HepG2 (cell line): ENCODE results near the gene TMEM14A. TPM values are rescaled to one million over a fixed set of nuclear protein-coding genes. Genes with fewer than 3 reads are reported as not detected.

Source experiments
- CAMTA2 ChIP-seq: sonication (generic); formaldehyde crosslinking; IDR thresholded peaks from 2 replicates; pipeline ENCODE4 v1.4.0; 2020; ENCODE audit warnings: mild to moderate bottlenecking, missing genetic modification reagents, borderline replicate concordance
- FLYWCH1 ChIP-seq: sonication (generic); formaldehyde crosslinking; IDR thresholded peaks from 2 replicates; pipeline ENCODE4 v1.8.1; 2023; ENCODE audit warnings: mild to moderate bottlenecking, missing genetic modification reagents
- FOXC1 ChIP-seq: sonication (generic); formaldehyde crosslinking; IDR thresholded peaks from 2 replicates; pipeline ENCODE4 v1.8.0; 2022; ENCODE audit warnings: mild to moderate bottlenecking, missing genetic modification reagents, borderline replicate concordance
- KDM5A ChIP-seq: fragments of 200-600 bp; sonication (generic); IDR thresholded peaks from 2 replicates; pipeline ENCODE4 v1.7.0; 2018; ENCODE audit warnings: antibody characterized with exemption, mild to moderate bottlenecking, low read length, borderline replicate concordance
- KLF15 ChIP-seq: sonication (generic); formaldehyde crosslinking; IDR thresholded peaks from 2 replicates; pipeline ENCODE4 v1.8.1; 2023; ENCODE audit warnings: borderline replicate concordance, mild to moderate bottlenecking, inconsistent platforms, missing genetic modification reagents, mixed read lengths
- MBD4 ChIP-seq: IDR thresholded peaks from 2 replicates; pipeline ENCODE4 v1.6.1; 2012; ENCODE audit warnings: low read length, inconsistent platforms, borderline replicate concordance
- MEIS1 ChIP-seq: sonication (generic); formaldehyde crosslinking; IDR thresholded peaks from 2 replicates; pipeline ENCODE4 v1.9.0; 2021; ENCODE audit warnings: mild to moderate bottlenecking, missing genetic modification reagents, moderate library complexity, borderline replicate concordance
- NFE2L2 ChIP-seq: fragments of 150-350 bp; IDR thresholded peaks from 2 replicates; pipeline ENCODE4 v1.6.1; 2014; ENCODE audit warnings: low read length
- NR1H2 ChIP-seq: sonication (generic); formaldehyde crosslinking; IDR thresholded peaks from 2 replicates; pipeline ENCODE4 v1.8.1; 2022; ENCODE audit warnings: low read depth, missing genetic modification reagents, borderline replicate concordance
- PAWR ChIP-seq: sonication (generic); formaldehyde crosslinking; IDR thresholded peaks from 2 replicates; pipeline ENCODE4 v1.4.0; 2020; ENCODE audit warnings: missing genetic modification reagents, mild to moderate bottlenecking, borderline replicate concordance
- PHB2 ChIP-seq: fragments of 450-650 bp; IDR thresholded peaks from 2 replicates; pipeline ENCODE4 v1.6.1; 2018; ENCODE audit not compliant: partially characterized antibody
- TOE1 ChIP-seq: sonication (generic); formaldehyde crosslinking; IDR thresholded peaks from 2 replicates; pipeline ENCODE4 v1.4.0; 2020; ENCODE audit warnings: mild to moderate bottlenecking, missing genetic modification reagents
- YY1 ChIP-seq: IDR thresholded peaks from 2 replicates; pipeline ENCODE4 v1.6.1; 2011; ENCODE audit warnings: low read length, low read depth, moderate library complexity, mild to moderate bottlenecking; ENCODE audit not compliant: insufficient read depth, insufficient replicate concordance
- ZNF138 ChIP-seq: sonication (generic); formaldehyde crosslinking; IDR thresholded peaks from 2 replicates; pipeline ENCODE4 v1.5.0; 2020; ENCODE audit warnings: mild to moderate bottlenecking, low read depth, missing genetic modification reagents
- ZNF354B ChIP-seq: sonication (generic); formaldehyde crosslinking; IDR thresholded peaks from 2 replicates; pipeline ENCODE4 v1.8.0; 2022; ENCODE audit warnings: mild to moderate bottlenecking, missing genetic modification reagents
- ZNF432 ChIP-seq: sonication (generic); formaldehyde crosslinking; IDR thresholded peaks from 2 replicates; pipeline ENCODE4 v1.5.0; 2020; ENCODE audit warnings: missing genetic modification reagents, mild to moderate bottlenecking, borderline replicate concordance
- ZNF552 ChIP-seq: sonication (generic); formaldehyde crosslinking; IDR thresholded peaks from 2 replicates; pipeline ENCODE4 v1.9.0; 2022; ENCODE audit warnings: missing genetic modification reagents, mild to moderate bottlenecking, borderline replicate concordance
- ZNF563 ChIP-seq: sonication (generic); formaldehyde crosslinking; IDR thresholded peaks from 2 replicates; pipeline ENCODE4 v1.8.0; 2022; ENCODE audit warnings: mild to moderate bottlenecking, moderate library complexity, missing genetic modification reagents
- ZNF790 ChIP-seq: sonication (generic); formaldehyde crosslinking; IDR thresholded peaks from 2 replicates; pipeline ENCODE4 v1.8.0; 2022; ENCODE audit warnings: missing genetic modification reagents, mild to moderate bottlenecking, borderline replicate concordance
- polyA plus RNA-seq, 8 experiments: library from polyadenylated mRNA; depleted of rRNA in 3 of 8; stranded (reverse) in 7 of 8; unstranded in 1 of 8; fragments of >200 nt; fragmentation: Illumina TruSeq in 4 of 8; extraction: Trizol in 4 of 8; gene quantifications; 2 replicates each; pipeline versions ENCODE4 v1.2.1 to v1.2.3, GENCODE V29; 2011 to 2016; ENCODE audit warnings: low read depth in 4 of 8, missing spikeins in 1 of 8, mixed read lengths in 1 of 8; ENCODE audit not compliant: insufficient read depth in 1 of 8
- total RNA-seq, 5 experiments: library from RNA; depleted of rRNA; stranded (reverse); fragments of >200 nt; fragmentation: Illumina TruSeq; extraction: Trizol; gene quantifications; 2 replicates each; pipeline ENCODE4 v1.2.3, GENCODE V29; 2016; ENCODE audit warnings: low read depth in 1 of 5
- TF ChIP-seq, protein P1 (sequence below): sonication (generic); formaldehyde crosslinking; IDR thresholded peaks from 2 replicates; pipeline ENCODE4 v1.8.1; 2023; ENCODE audit warnings: mild to moderate bottlenecking, missing genetic modification reagents
- TF ChIP-seq, protein P2 (sequence below): sonication (generic); formaldehyde crosslinking; IDR thresholded peaks from 2 replicates; pipeline ENCODE4 v1.4.0; 2020; ENCODE audit warnings: missing genetic modification reagents
- TF ChIP-seq, protein P3 (sequence below): sonication (generic); formaldehyde crosslinking; IDR thresholded peaks from 2 replicates; pipeline ENCODE4 v1.5.1; 2020; ENCODE audit warnings: missing genetic modification reagents, mild to moderate bottlenecking, borderline replicate concordance

The TMEM14A gene
- total and polyA plus RNA-seq, 2 of the 13 experiments (the other 11 are each of a cell fraction or from before 2014, with no cell fraction given) = 24.6 to 73.7 TPM

DNA sequence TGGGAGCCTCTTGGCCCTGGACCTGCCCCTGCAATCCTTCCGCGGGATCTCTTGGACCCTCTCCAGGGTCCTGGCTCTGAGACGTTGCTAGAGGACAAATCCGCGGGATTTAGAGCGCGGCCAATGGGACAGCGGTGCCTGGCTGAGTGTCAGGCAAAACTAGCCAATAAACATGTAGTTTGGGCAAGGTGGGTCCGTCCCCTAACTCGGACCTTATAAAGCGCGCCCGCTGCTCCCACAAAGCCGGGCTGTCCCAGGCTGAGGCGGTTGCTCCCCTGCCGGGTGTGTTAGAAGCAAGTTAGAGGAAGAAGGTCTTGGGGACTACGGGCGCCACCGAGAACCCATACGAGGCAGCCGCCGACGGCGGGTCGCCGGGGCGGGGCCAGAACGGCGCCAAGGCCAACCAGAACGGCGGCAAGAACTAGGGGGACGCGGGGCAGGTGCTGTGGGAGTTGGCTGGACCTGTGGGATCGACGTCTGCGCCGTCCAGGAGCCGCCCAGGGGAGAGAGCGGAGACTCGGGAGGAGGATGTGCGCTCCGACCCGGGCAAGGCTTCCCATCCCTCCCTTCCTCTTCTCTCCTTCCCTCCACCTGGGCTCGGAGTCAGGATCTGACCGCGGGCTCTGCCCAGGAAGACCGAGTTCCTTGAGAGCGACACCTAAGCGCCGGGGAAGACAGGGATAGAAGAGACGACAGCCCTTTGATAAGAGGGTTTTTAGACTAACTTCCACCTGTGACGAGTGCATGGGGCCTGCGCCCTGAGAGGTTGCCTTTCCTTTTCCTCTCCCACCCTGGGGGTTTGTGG is 6.5 kb upstream of the TMEM14A start (continued):
- TF ChIP-seq ZNF552 (CRISPR knock-in tag) = no peak
- TF ChIP-seq PHB2 = no peak
- TF ChIP-seq ZNF563 (CRISPR knock-in tag) = peak; percentile 75
- TF ChIP-seq, protein P1, sequence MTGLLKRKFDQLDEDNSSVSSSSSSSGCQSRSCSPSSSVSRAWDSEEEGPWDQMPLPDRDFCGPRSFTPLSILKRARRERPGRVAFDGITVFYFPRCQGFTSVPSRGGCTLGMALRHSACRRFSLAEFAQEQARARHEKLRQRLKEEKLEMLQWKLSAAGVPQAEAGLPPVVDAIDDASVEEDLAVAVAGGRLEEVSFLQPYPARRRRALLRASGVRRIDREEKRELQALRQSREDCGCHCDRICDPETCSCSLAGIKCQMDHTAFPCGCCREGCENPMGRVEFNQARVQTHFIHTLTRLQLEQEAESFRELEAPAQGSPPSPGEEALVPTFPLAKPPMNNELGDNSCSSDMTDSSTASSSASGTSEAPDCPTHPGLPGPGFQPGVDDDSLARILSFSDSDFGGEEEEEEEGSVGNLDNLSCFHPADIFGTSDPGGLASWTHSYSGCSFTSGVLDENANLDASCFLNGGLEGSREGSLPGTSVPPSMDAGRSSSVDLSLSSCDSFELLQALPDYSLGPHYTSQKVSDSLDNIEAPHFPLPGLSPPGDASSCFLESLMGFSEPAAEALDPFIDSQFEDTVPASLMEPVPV (CRISPR knock-in tag) = peak; percentile 92
- TF ChIP-seq CAMTA2 (CRISPR knock-in tag) = peak; percentile 87; the same call in 1 of the 2 replicates
- TF ChIP-seq, protein P2, sequence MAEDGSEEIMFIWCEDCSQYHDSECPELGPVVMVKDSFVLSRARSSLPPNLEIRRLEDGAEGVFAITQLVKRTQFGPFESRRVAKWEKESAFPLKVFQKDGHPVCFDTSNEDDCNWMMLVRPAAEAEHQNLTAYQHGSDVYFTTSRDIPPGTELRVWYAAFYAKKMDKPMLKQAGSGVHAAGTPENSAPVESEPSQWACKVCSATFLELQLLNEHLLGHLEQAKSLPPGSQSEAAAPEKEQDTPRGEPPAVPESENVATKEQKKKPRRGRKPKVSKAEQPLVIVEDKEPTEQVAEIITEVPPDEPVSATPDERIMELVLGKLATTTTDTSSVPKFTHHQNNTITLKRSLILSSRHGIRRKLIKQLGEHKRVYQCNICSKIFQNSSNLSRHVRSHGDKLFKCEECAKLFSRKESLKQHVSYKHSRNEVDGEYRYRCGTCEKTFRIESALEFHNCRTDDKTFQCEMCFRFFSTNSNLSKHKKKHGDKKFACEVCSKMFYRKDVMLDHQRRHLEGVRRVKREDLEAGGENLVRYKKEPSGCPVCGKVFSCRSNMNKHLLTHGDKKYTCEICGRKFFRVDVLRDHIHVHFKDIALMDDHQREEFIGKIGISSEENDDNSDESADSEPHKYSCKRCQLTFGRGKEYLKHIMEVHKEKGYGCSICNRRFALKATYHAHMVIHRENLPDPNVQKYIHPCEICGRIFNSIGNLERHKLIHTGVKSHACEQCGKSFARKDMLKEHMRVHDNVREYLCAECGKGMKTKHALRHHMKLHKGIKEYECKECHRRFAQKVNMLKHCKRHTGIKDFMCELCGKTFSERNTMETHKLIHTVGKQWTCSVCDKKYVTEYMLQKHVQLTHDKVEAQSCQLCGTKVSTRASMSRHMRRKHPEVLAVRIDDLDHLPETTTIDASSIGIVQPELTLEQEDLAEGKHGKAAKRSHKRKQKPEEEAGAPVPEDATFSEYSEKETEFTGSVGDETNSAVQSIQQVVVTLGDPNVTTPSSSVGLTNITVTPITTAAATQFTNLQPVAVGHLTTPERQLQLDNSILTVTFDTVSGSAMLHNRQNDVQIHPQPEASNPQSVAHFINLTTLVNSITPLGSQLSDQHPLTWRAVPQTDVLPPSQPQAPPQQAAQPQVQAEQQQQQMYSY (CRISPR knock-in tag) = no peak
- TF ChIP-seq ZNF354B (CRISPR knock-in tag) = peak; percentile 91
- no peak; the same call in 1 of the 2 replicates for TF ChIP-seq KLF15 (CRISPR knock-in tag)
- TF ChIP-seq TOE1 = no peak; the same call in 1 of the 2 replicates
- TF ChIP-seq YY1 = peak; percentile 68
- TF ChIP-seq FOXC1 = no peak
- no peak for TF ChIP-seq FLYWCH1 (CRISPR knock-in tag)
- peak; percentile 96 for TF ChIP-seq KDM5A
- no peak for TF ChIP-seq NR1H2 (CRISPR knock-in tag)
- no peak for TF ChIP-seq MBD4
- TF ChIP-seq PAWR = 0 out of 2 replicates have a peak, but pooled peaks have one; percentile 36
- TF ChIP-seq ZNF138 (CRISPR knock-in tag) = no peak; the same call in 1 of the 2 replicates
- 0 out of 2 replicates have a peak, but pooled peaks have one; percentile 77 for TF ChIP-seq MEIS1
- TF ChIP-seq, protein P3, sequence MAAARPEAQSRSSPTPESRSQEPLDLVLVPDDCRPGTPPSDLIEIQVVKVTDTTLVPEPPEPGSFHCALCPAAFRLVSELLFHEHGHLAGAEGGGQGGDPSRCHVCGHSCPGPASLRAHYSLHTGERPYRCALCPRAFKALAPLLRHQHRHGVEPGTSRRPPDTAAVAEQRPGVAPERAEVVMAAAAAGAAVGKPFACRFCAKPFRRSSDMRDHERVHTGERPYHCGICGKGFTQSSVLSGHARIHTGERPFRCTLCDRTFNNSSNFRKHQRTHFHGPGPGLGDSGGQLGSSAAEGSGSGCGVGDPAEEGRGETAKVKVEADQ (CRISPR knock-in tag) = no peak; the same call in 1 of the 2 replicates
- no peak for TF ChIP-seq ZNF432 (CRISPR knock-in tag)
- TF ChIP-seq NFE2L2 = no peak
- no peak; the same call in 1 of the 2 replicates for TF ChIP-seq ZNF790 (CRISPR knock-in tag)
